Measurements from ENCODE around the gene TSPAN4.

- TF ChIP-seq ZNF274 (IDR thresholded peaks at IDR 0.05; ENCODE audit: low read depth, low read length) = no peak
- TF ChIP-seq YY1 (IDR thresholded peaks at IDR 0.05; ENCODE audit: insufficient read depth, insufficient read length) = no peak
- no peak for TF ChIP-seq SUZ12 (IDR thresholded peaks at IDR 0.05; ENCODE audit: extremely low read depth, insufficient read depth, insufficient read length)
Measured at GRCh38 chr11:801097-801780, 41.4 kb upstream of the TSPAN4 start.

All from NT2/D1 (cell line).